Measurements from ENCODE around the gene LGALS14.

The LGALS14 gene

GRCh38 chr19:39752390-39752789 is 48.1 kb downstream of the LGALS14 start:
- DNase-seq = no peak

- DNase-seq = no peak
These were observed 48.5 kb downstream of the LGALS14 start for GRCh38 chr19:39752795-39753194.

- DNase-seq = no peak
These were observed 50.3 kb downstream of the LGALS14 start for GRCh38 chr19:39754544-39754943.

GRCh38 chr19:39754971-39755370 is 50.7 kb downstream of the LGALS14 start:
- DNase-seq = no peak

All from activated CD8-positive, alpha-beta memory T cell treated with anti-CD3 and anti-CD28 coated beads, Interleukin-2, amount 50 U/mL, for 48 hours (primary cell).